CD4-positive, alpha-beta T cell (primary cell): ENCODE measurements around the gene CAB39L. TPM values are rescaled to one million over a fixed set of nuclear protein-coding genes. Genes with fewer than 3 reads are reported as not detected.

Experiments
- ATAC-seq: fragments of 200-7000 bp; cut with Tn5 transposase; one replicate; pipeline ENCODE4 v1.10.0; 2022; ENCODE audit warnings: mild to moderate bottlenecking; ENCODE audit not compliant: poor library complexity
- CTCF ChIA-PET: fragments of 350-600 bp; sonication (Branson Sonifier 250); formaldehyde crosslinking; loops from one replicate; lab custom pipeline; 2021; ENCODE audit warnings: antibody characterized with exemption, inconsistent platforms; lab: Charles Lee
- POLR2A ChIA-PET: fragments of 350-600 bp; sonication (Branson Sonifier 250); formaldehyde crosslinking; loops from one replicate; lab custom pipeline; 2021; ENCODE audit warnings: antibody characterized with exemption, inconsistent platforms; lab: Charles Lee
- DNase-seq, 14 experiments: peaks; one replicate each; pipeline ENCODE4 v3.0.0-alpha.2; 2013 to 2020; ENCODE audit warnings: mixed read lengths in 2 of 14
- H3K27ac ChIP-seq, 2 donors: one replicate each; pipeline versions ENCODE4 v1.5.1 to v1.7.0; 2013; ENCODE audit warnings: low read length in 2 of 2, low read depth in 1 of 2, mild to moderate bottlenecking in 1 of 2
- H3K27me3 ChIP-seq, 2 experiments: 1 replicate in 1 of 2; 2 replicates in 1 of 2; pipeline versions ENCODE4 v1.6.1 to v1.7.0; 2013; ENCODE audit warnings: low read length in 2 of 2, control low read depth in 1 of 2, mild to moderate bottlenecking in 1 of 2, moderate library complexity in 1 of 2; ENCODE audit not compliant: insufficient read depth in 2 of 2, control insufficient read depth in 1 of 2
- H3K36me3 ChIP-seq: one replicate; pipeline ENCODE4 v1.6.1; 2013; ENCODE audit warnings: low read length, control low read depth; ENCODE audit not compliant: insufficient read depth
- H3K4me1 ChIP-seq: one replicate; pipeline ENCODE4 v1.6.1; 2013; ENCODE audit warnings: low read length, control low read depth; ENCODE audit not compliant: insufficient read depth
- H3K4me3 ChIP-seq: one replicate; pipeline ENCODE4 v1.5.1; 2013; ENCODE audit warnings: mild to moderate bottlenecking, low read length, moderate library complexity
- H3K9me3 ChIP-seq, 2 experiments: 1 replicate in 1 of 2; 2 replicates in 1 of 2; pipeline versions ENCODE4 v1.6.1 to v1.7.0; 2013; ENCODE audit warnings: low read length in 2 of 2, mild to moderate bottlenecking in 2 of 2, control low read depth in 1 of 2, moderate library complexity in 1 of 2; ENCODE audit not compliant: control insufficient read depth in 1 of 2, insufficient read depth in 1 of 2
- H3K27ac Mint-ChIP-seq: one replicate; pipeline ENCODE4 v1.8.0; 2020; ENCODE audit warnings: mixed read lengths
- H3K27me3 Mint-ChIP-seq: one replicate; pipeline ENCODE4 v1.8.0; 2021; ENCODE audit warnings: mixed read lengths
- H3K36me3 Mint-ChIP-seq: one replicate; pipeline ENCODE4 v1.8.0; 2021; ENCODE audit warnings: low read depth, mixed read lengths
- H3K4me1 Mint-ChIP-seq: one replicate; pipeline ENCODE4 v1.8.0; 2021; ENCODE audit warnings: low read depth, mixed read lengths
- H3K4me3 Mint-ChIP-seq: one replicate; pipeline ENCODE4 v1.8.0; 2020; ENCODE audit warnings: mild to moderate bottlenecking, mixed read lengths
- H3K9me3 Mint-ChIP-seq: one replicate; pipeline ENCODE4 v1.8.0; 2020; ENCODE audit warnings: mixed read lengths
- intact Hi-C, 2 experiments: fragments of 100-400 bp; cut with DNase I in 1 of 2; cut with micrococcal nuclease in 1 of 2; formaldehyde crosslinking; loops; one replicate each; pipeline versions ENCODE4 v1.15.1 to v1.9.0; 2023 to 2025; cut with DNase I, micrococcal nuclease
- total RNA-seq, 174 experiments: library from RNA in 2 of 174; stranded (reverse) in 2 of 174; gene quantifications; one replicate each; pipeline ENCODE4 v1.2.3 and lab custom pipeline; 2021 to 2026
- TF ChIP-seq, protein P1 (sequence below): fragments of 200-600 bp; IDR thresholded peaks from one replicate; pipeline ENCODE4 v1.8.0; 2022; ENCODE audit warnings: antibody characterized with exemption, mild to moderate bottlenecking

CAB39L gene
- total RNA-seq, 2 experiments from 2014 or later: 1.9 to 2.5 TPM

DNA sequence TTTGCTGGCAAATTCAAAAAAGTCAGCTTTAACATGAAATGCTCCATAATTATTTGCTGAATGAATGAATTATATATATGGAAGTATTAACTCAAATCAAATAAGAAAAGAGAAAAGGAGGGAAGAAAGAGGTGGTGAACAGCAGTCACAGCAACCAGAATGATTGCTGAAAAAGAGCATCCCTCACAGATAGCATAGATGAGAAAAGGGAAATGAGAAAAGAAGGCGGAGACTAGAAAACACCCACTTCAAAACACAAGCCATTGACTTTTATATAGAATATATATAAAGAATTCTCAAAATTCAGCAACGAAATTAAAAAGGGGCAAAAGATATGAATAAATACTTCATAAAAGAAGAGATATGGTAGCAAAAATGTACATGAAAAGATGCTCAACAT lies 75.2 kb downstream of the CAB39L start:
- H3K27ac ChIP-seq: no peak overlapping the region
- Mint-ChIP-seq H3K4me1 (peaks cover 30% of the 10 kb centered on the region), H3K4me3 (no peak overlapping the region), H3K9me3 (peaks cover 5% of the 10 kb centered on the region), H3K27me3 (peaks cover 5% of the 10 kb centered on the region), H3K36me3 (peaks cover 14% of the 10 kb centered on the region), H3K27ac (no peak overlapping the region)
- H3K4me1 ChIP-seq: peaks cover 19% of the 10 kb centered on the region
- ATAC-seq (no peak), DNase-seq (no peak)
- ChIA-PET CTCF (interaction anchor here (1.2 kb wide), 1 partner anchor 15 kb away, joined by 3 read pairs; no protein-coding TSS in a partner anchor), POLR2A (no interaction called here)
- no peak overlapping the region for H3K4me3 ChIP-seq
- intact Hi-C loops: no loop called here
- no peaks in the 10 kb centered on the region for H3K36me3 ChIP-seq
- peaks cover 0 to 5% of the 10 kb centered on the region in 2 experiments for H3K9me3 ChIP-seq
- TF ChIP-seq, protein P1, sequence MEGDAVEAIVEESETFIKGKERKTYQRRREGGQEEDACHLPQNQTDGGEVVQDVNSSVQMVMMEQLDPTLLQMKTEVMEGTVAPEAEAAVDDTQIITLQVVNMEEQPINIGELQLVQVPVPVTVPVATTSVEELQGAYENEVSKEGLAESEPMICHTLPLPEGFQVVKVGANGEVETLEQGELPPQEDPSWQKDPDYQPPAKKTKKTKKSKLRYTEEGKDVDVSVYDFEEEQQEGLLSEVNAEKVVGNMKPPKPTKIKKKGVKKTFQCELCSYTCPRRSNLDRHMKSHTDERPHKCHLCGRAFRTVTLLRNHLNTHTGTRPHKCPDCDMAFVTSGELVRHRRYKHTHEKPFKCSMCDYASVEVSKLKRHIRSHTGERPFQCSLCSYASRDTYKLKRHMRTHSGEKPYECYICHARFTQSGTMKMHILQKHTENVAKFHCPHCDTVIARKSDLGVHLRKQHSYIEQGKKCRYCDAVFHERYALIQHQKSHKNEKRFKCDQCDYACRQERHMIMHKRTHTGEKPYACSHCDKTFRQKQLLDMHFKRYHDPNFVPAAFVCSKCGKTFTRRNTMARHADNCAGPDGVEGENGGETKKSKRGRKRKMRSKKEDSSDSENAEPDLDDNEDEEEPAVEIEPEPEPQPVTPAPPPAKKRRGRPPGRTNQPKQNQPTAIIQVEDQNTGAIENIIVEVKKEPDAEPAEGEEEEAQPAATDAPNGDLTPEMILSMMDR: no peak
- no peaks in the 10 kb centered on the region for H3K27me3 ChIP-seq

DNA sequence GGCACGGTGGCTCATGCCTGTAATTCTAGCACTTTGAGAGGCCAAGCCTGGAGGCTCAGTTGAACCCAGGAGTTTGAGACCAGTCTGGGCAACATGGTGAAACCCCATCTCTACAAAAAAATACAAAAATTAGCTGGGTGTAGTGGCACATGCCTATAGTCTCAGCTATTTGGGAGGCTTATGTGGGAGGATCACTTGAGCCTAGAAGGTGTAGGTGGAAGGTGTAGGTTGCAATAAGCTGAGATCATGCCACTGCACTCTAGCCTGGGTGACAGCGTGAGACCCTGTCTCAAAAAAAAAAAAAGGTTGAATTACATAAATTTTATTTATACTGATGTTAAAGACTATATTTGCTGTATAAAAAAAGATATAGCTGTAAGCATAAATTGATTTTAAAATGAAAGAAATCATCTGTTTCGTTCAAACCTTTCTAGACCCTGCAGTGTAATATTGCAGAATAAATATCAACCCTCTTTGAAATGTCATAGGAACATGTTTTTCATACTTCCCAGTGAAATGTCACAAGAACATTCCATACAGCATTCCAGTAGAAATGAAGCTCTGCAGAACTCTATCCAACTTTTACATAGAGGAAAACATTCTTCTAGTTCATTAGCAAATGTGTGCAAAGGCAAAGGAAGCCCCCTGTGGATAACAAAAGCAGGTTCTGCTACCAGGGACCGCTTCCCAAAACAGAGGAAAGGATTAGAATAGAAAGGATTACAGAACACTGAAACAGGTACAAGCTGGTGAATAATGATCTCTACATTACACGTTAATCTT lies 76.0 kb downstream of the CAB39L start:
- no peak overlapping the region for H3K27ac Mint-ChIP-seq
- DNase-seq (no peak), ATAC-seq (no peak)
- intact Hi-C loops: no loop called here
- H3K4me1 Mint-ChIP-seq: peaks cover 22% of the 10 kb centered on the region
- H3K4me3 ChIP-seq: no peak overlapping the region
- H3K4me1 ChIP-seq: peaks cover 17% of the 10 kb centered on the region
- H3K9me3 ChIP-seq: peaks cover 0 to 8% of the 10 kb centered on the region in 2 experiments
- H3K4me3 Mint-ChIP-seq: no peak overlapping the region
- no peaks in the 10 kb centered on the region for H3K36me3 ChIP-seq
- H3K9me3 Mint-ChIP-seq: peaks cover 6% of the 10 kb centered on the region
- no peak overlapping the region for H3K27ac ChIP-seq
- TF ChIP-seq, protein P1: no peak
- peaks cover 5% of the 10 kb centered on the region for H3K27me3 Mint-ChIP-seq
- no peaks in the 10 kb centered on the region for H3K27me3 ChIP-seq
- H3K36me3 Mint-ChIP-seq: peaks cover 22% of the 10 kb centered on the region
- POLR2A ChIA-PET: no interaction called here
- CTCF ChIA-PET: interaction anchor here (1.2 kb wide), 1 partner anchor 14 kb away, joined by 3 read pairs; no protein-coding TSS in a partner anchor

DNA sequence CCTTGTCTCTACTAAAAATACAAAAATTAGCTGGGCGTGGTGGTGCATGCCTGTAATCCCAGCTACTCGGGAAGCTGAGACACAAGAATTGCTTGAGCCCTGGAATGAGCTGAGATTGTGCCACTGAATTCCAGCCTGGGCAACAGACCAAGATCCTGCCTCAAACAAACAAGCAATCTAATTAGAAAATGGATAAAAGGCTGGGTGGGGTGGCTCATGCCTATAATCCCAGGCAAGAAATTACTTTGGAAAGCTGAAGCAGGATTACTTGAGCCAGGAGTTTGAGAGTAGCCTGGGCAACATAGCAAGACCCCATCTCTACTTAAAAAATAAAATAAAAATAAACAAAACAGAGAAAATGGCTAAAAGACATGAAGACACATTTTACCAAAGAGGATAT lies 77.0 kb downstream of the CAB39L start:
- H3K4me3 ChIP-seq: no peak overlapping the region
- no peak overlapping the region for H3K27ac ChIP-seq
- Mint-ChIP-seq H3K4me1 (peaks cover 12% of the 10 kb centered on the region), H3K4me3 (no peak overlapping the region), H3K9me3 (peaks cover 6% of the 10 kb centered on the region), H3K36me3 (peaks cover 27% of the 10 kb centered on the region), H3K27me3 (peaks cover 5% of the 10 kb centered on the region), H3K27ac (no peak overlapping the region)
- no peaks in the 10 kb centered on the region for H3K27me3 ChIP-seq
- no peak for ATAC-seq
- H3K36me3 ChIP-seq: no peaks in the 10 kb centered on the region
- peaks cover 8% of the 10 kb centered on the region for H3K4me1 ChIP-seq
- TF ChIP-seq, protein P1: no peak
- DNase-seq: no peak
- ChIA-PET CTCF (no interaction called here), POLR2A (no interaction called here)
- peaks cover 0 to 8% of the 10 kb centered on the region in 2 experiments for H3K9me3 ChIP-seq
- intact Hi-C loops: no loop called here
